ENCODE data around the gene SIVA1.

- no peak for TF ChIP-seq YY1 (IDR thresholded peaks at IDR 0.05; ENCODE audit: insufficient read depth, insufficient read length)
- TF ChIP-seq SUZ12 (IDR thresholded peaks at IDR 0.05; ENCODE audit: extremely low read depth, insufficient read depth, insufficient read length), result no peak
- no peak for TF ChIP-seq ZNF274 (IDR thresholded peaks at IDR 0.05; ENCODE audit: low read depth, low read length)
Observed at GRCh38 chr14:104719343-104719742, 33.6 kb upstream of the SIVA1 start.

Data from NT2/D1 (cell line).